K562 (cell line): ENCODE results near the gene SLC16A6.

ENCODE experiments used
- BRF2 ChIP-seq: IDR thresholded peaks from 3 replicates; pipeline ENCODE4 v1.6.1; 2011; ENCODE audit warnings: borderline replicate concordance, mild to moderate bottlenecking; ENCODE audit not compliant: insufficient read length, insufficient read depth
- CTCF ChIP-seq, 3 experiments: IDR thresholded peaks in 2 of 3; conservative IDR thresholded peaks in 1 of 3; 2 replicates each; pipeline ENCODE4 v1.5.1; 2011 to 2012; ENCODE audit warnings: low read length in 3 of 3, mild to moderate bottlenecking in 3 of 3, control low read depth in 2 of 3, improper control_type of control experiment in 1 of 3, inconsistent platforms in 1 of 3, low read depth in 1 of 3, mixed read lengths in 1 of 3, moderate library complexity in 1 of 3; ENCODE audit not compliant: insufficient read depth in 2 of 3
- FOXA1 ChIP-seq: fragments of 450-650 bp; IDR thresholded peaks from 2 replicates; pipeline ENCODE4 v1.6.1; 2016; ENCODE audit warnings: mild to moderate bottlenecking, borderline replicate concordance
- FOXA3 ChIP-seq, 2 experiments: fragments of 450-650 bp in 1 of 2; sonication (generic) in 1 of 2; formaldehyde crosslinking; IDR thresholded peaks in 1 of 2; conservative IDR thresholded peaks in 1 of 2; 2 replicates each; pipeline versions ENCODE4 v1.4.0 to v1.8.0; 2020 to 2022; ENCODE audit warnings: mild to moderate bottlenecking in 2 of 2, missing genetic modification reagents in 1 of 2
- GATAD2A ChIP-seq: fragments of 450-650 bp; IDR thresholded peaks from 2 replicates; pipeline ENCODE4 v1.6.1; 2017
- JUNB ChIP-seq: fragments of 450-650 bp; formaldehyde crosslinking; conservative IDR thresholded peaks from 2 replicates; pipeline ENCODE4 v1.4.0; 2020; ENCODE audit warnings: mild to moderate bottlenecking
- KLF10 ChIP-seq: fragments of 250-450 bp; sonication (Bioruptor Pico); IDR thresholded peaks from 2 replicates; pipeline ENCODE4 v1.6.1; 2021; ENCODE audit warnings: matching md5 sums
- PKNOX1 ChIP-seq: fragments of 450-650 bp; IDR thresholded peaks from 2 replicates; pipeline ENCODE4 v1.6.1; 2016
- RNF2 ChIP-seq: sonication (generic); IDR thresholded peaks from 2 replicates; pipeline ENCODE4 v1.6.1; 2016
- SRSF9 ChIP-seq: fragments of 200-400 bp; formaldehyde crosslinking; IDR thresholded peaks from 2 replicates; pipeline ENCODE4 v1.6.1; 2017; ENCODE audit warnings: low read depth, low read length, borderline replicate concordance
- ZBTB8A ChIP-seq: fragments of 450-650 bp; IDR thresholded peaks from 2 replicates; pipeline ENCODE4 v1.6.1; 2018; ENCODE audit warnings: mild to moderate bottlenecking, moderate library complexity; ENCODE audit not compliant: partially characterized antibody
- ZNF174 ChIP-seq: fragments of 250-450 bp; sonication (Bioruptor Pico); IDR thresholded peaks from 2 replicates; pipeline ENCODE4 v1.4.0; 2020; ENCODE audit warnings: mild to moderate bottlenecking
- TF ChIP-seq, protein P1 (sequence below): IDR thresholded peaks from 2 replicates; pipeline ENCODE4 v1.6.1; 2016; ENCODE audit warnings: missing genetic modification characterization, missing compliant biosample characterization
- TF ChIP-seq, protein P2 (sequence below), 2 experiments: fragments of 450-650 bp in 1 of 2; sonication (generic) in 1 of 2; formaldehyde crosslinking in 1 of 2; IDR thresholded peaks in 1 of 2; conservative IDR thresholded peaks in 1 of 2; 2 replicates each; pipeline versions ENCODE4 v1.6.1 to v1.8.1; 2016 to 2023; ENCODE audit warnings: mild to moderate bottlenecking in 2 of 2, moderate library complexity in 2 of 2, inconsistent platforms in 1 of 2, missing genetic modification reagents in 1 of 2

DNA sequence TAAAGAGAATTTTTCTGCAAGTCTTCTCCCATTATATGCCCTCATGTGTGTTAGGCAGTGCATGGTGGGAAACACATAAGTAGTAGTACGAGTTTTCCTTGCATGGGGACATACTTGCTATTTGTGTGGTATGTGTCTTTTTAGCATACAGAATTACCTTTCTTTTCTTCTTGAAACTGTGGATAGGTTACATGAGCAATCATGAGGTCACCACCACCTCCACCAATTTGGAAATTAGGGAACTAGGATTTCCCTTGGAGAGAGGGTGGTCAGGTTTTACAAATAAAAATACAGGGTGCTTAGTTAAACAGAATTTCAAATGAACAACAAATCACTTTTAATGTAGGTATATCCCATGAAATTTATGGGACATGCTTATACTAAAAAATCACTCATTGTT lies 59.4 kb downstream of the SLC16A6 start:
- TF ChIP-seq ZNF174 (CRISPR knock-in tag) (no peak), FOXA3 (CRISPR knock-in tag; conservative IDR thresholded peaks at IDR 0.05 in 1 of 2, IDR thresholded peaks at IDR 0.05 in 1 of 2) (no peak), CTCF (IDR thresholded peaks at IDR 0.05 in 2 of 3, conservative IDR thresholded peaks at IDR 0.05 in 1 of 3; ENCODE audit: insufficient read depth in 2 of 3, low read depth in 1 of 3, low read length in 3 of 3) (no peak), JUNB (CRISPR knock-in tag) (no peak), KLF10 (no peak), GATAD2A (no peak), BRF2 (no peak), SRSF9 (no peak), ZBTB8A (no peak), FOXA1 (no peak), PKNOX1 (no peak), RNF2 (no peak)
- TF ChIP-seq, protein P1, sequence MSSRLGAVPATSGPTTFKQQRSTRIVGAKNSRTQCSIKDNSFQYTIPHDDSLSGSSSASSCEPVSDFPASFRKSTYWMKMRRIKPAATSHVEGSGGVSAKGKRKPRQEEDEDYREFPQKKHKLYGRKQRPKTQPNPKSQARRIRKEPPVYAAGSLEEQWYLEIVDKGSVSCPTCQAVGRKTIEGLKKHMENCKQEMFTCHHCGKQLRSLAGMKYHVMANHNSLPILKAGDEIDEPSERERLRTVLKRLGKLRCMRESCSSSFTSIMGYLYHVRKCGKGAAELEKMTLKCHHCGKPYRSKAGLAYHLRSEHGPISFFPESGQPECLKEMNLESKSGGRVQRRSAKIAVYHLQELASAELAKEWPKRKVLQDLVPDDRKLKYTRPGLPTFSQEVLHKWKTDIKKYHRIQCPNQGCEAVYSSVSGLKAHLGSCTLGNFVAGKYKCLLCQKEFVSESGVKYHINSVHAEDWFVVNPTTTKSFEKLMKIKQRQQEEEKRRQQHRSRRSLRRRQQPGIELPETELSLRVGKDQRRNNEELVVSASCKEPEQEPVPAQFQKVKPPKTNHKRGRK (tag): no peak
- TF ChIP-seq, protein P2, sequence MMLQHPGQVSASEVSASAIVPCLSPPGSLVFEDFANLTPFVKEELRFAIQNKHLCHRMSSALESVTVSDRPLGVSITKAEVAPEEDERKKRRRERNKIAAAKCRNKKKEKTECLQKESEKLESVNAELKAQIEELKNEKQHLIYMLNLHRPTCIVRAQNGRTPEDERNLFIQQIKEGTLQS (IDR thresholded peaks at IDR 0.05): no peak
- TF ChIP-seq, protein P2 (CRISPR knock-in tag; conservative IDR thresholded peaks at IDR 0.05): no peak
